Right lobe of liver (tissue), 4 donors: ENCODE measurements around the gene FAM83F.

Source experiments
- POLR2A ChIP-seq: fragments of 450-650 bp; IDR thresholded peaks from one replicate; pipeline ENCODE4 v1.6.1; 2017; ENCODE audit warnings: antibody characterized with exemption, mild to moderate bottlenecking
- TF ChIP-seq, protein P1 (sequence below), 4 donors: fragments of 200-600 bp in 3 of 4; fragments of 450-650 bp in 1 of 4; IDR thresholded peaks; one replicate each; pipeline versions ENCODE4 v1.5.1 to v1.8.0; 2016 to 2022; ENCODE audit warnings: antibody characterized with exemption in 4 of 4, mild to moderate bottlenecking in 2 of 4
- donor health status: DM: no; HTN: no; CAD: no.
- donor health status: DM: no; HTN: no; CAD: no.
- donor health status: DM: no; HTN: yes; CAD: no.

DNA sequence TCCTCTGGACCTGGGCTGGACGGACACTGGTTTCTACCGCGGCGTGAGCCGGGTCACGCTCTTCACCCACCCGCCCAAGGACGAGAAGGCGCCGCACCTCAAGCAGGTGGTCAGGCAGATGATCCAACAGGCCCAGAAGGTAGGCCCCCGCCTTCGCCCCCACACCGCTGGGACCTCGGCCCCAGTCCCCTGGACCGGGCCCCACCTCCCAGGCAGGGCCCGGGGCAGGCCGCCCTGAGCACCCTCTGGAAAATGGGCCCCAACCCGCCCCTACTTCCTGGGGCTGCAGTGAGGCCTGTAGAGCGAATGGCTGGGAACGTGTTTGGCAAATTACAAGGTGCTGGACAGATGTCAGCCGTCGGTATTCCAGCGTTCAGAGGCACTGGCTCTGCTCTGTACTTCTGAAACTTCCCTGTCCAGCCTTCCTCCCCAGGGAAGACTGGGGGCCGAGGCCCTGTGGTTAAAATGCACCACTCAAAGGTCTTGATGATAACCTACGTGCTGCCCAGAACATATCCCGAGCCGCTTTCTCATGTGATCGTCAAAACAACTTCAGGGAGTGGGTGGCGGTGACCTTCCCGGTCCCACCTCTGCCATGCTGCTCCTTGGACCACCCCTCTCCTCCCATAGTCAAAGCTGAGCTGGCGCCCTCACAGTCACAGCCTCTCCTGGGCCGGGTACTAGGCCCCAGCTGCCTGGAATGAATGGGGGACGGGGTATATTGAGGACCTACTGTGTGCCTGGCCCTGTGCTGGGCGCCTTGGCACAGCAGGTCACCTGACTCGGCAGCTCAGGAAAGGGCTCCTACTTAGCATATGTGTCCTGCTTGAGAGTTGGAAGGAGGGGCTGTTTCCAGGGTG is 869 bp downstream of the FAM83F start:
- TF ChIP-seq POLR2A: no peak
- TF ChIP-seq, protein P1, sequence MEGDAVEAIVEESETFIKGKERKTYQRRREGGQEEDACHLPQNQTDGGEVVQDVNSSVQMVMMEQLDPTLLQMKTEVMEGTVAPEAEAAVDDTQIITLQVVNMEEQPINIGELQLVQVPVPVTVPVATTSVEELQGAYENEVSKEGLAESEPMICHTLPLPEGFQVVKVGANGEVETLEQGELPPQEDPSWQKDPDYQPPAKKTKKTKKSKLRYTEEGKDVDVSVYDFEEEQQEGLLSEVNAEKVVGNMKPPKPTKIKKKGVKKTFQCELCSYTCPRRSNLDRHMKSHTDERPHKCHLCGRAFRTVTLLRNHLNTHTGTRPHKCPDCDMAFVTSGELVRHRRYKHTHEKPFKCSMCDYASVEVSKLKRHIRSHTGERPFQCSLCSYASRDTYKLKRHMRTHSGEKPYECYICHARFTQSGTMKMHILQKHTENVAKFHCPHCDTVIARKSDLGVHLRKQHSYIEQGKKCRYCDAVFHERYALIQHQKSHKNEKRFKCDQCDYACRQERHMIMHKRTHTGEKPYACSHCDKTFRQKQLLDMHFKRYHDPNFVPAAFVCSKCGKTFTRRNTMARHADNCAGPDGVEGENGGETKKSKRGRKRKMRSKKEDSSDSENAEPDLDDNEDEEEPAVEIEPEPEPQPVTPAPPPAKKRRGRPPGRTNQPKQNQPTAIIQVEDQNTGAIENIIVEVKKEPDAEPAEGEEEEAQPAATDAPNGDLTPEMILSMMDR (IDR thresholded peaks at IDR 0.05): no peak
